T-helper 2 cell treated with Interferon-gamma antibody and Interleukin-4, amounts not matched to agents 100 ng/mL and 5 ng/mL, for 36 hours (primary cell): ENCODE data around the gene GRIK4. TPM values are rescaled to one million over a fixed set of nuclear protein-coding genes. Genes with fewer than 3 reads are reported as not detected.

Experiments used
- intact Hi-C: fragments of 100-400 bp; cut with micrococcal nuclease; formaldehyde crosslinking; loops from one replicate; pipeline ENCODE4 v1.15.1; 2023
- total RNA-seq: library from RNA; stranded (reverse); gene quantifications from 2 replicates; pipeline ENCODE4 v1.2.3, GENCODE V29; 2022

The GRIK4 gene
- total RNA-seq, 1 donor from 2014 or later: not detected

DNA sequence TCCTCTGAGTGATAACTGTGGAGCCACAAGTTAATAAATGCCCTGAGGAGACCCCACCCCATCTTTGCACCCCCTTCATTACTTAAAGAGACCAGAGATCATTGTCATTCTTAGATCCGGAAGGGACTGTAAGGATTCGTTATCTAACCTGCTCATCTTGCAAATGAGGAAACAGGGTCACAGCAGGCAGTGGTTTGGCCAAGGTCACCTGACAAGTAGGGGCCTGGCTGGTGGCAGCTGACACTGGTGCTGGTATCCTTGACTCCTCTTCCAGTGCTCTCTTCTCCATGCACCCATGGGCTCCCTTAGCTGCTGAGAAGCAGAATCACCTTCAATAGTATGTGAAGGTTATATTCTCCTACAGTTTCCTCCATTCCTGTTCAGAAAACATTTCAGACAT lies 151.6 kb downstream of the GRIK4 start:
- intact Hi-C loops: no loop called here

GRCh38 chr11:120666121-120666639 lies 154.6 kb downstream of the GRIK4 start:
- intact Hi-C loops: no loop called here

DNA sequence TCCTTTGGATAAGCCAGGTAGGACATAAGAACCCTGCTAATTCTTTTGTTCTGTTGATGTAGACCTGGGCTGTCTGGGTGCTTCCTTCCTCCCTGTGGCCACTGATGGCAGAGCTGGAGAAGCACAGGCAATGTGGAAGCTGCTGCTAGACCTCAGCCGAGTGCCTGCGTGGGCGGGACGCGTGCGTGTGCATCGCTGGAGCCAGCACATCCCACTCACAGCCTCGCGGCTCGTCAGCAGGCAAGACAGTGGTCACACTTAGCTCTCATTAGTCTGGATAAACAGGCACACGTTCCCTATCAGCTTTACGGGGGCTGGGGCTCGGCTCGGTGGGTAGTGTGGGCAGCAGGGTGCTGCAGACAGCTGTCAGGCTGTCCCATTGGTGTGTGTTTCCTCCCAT lies 155.7 kb downstream of the GRIK4 start:
- intact Hi-C loops: no loop called here

DNA sequence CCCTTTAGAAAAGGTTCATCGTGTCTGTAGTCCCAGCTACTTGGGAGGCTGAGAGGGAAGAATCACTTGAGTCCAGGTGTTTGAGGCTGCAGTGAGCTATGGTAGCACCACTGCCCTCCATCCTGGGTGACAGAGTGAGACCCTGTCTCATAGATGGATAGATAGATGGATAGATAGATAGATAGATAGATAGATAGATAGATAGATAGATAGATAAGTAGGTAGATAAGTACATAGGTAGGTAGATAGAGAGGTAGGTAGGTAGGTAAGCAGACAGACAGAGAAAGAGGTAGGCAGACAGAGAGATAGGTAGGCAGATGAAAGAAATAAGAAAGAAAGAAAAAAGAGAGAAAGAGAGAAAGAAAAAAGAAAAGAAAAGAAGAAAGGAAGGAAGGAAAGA lies 156.4 kb downstream of the GRIK4 start:
- intact Hi-C loops: no loop called here

DNA sequence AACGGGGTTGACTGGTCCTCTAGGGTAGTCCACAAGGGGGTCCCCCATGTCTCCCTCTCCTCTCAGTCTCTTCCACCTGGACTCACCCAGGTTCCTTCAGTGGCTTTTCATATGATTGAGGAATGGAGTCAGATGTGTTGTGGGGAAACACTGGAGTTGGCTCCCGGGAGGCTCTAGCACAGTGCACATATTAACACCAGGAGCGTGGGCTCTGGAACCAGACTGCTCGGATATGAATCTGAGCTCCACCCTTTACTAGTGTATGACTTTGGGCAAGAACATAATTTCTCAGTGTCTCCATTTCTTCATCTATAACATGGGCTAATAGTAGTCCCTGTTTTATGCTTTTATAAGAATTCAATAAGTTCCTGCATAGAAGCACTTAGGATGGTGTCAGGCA lies 157.0 kb downstream of the GRIK4 start:
- intact Hi-C loops: no loop called here

GRCh38 chr11:120674542-120674941 lies 163.0 kb downstream of the GRIK4 start:
- intact Hi-C loops: no loop called here

GRCh38 chr11:120675171-120675570 lies 163.6 kb downstream of the GRIK4 start:
- intact Hi-C loops: no loop called here

- intact Hi-C loops: no loop called here
Observed at GRCh38 chr11:120676991-120677390, 165.4 kb downstream of the GRIK4 start.

DNA sequence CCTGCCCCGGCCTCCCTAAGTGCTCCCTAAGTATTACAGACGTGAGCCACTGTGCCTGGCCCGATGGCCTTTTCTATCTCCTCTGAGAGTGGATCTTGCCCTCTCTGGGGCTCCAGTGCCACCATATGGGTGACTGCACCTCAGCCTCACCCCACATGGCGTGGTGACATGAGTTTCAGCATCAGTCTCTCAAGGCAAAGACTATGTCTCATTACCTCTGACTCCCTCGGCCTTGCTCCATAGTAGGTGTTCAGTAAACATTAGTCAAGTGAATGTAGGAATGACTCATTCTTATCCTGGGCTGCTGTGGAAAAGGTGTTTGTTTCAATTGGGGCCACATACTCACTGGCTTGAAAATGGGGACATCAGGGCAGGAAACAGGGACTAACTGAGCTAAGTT lies 168.8 kb downstream of the GRIK4 start:
- intact Hi-C loops: no loop called here

GRCh38 chr11:120681434-120682331 lies 170.1 kb downstream of the GRIK4 start:
- intact Hi-C loops: no loop called here

DNA sequence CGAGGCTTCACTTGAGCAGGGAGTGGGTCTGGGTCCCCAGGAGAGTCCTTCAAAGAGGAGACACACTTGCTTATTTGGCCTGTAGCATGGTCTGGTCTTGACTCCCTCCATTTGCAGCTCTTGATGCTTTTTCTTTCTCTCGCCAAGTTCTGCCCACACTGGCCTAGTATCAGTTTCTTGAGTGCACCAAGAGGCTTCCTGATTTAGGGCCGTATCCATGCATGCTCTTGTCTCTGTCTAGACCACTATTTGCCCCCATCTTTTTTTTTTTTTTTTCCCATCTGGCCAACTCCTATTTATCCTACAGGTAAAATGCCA lies 170.7 kb downstream of the GRIK4 start:
- intact Hi-C loops: no loop called here

GRCh38 chr11:120682866-120683265 lies 171.3 kb downstream of the GRIK4 start:
- intact Hi-C loops: no loop called here

DNA sequence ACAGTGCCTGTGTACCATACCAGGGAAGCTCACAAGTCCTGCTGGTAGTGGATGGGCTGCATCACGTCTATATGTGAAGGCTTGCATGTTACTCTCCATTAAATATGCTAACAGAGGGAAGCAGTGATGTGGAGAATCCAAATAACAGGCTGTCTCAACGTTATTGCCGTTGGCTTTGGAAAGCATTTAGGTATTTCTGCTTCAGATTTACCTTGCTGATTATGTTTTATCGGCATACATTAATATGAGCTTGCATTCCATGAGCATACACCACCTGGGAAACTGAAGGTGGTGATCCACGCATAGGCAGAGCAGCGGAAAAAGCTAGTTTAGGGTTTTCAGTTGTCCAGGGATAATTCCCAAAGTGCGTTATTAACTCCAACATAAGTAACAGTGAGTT lies 175.0 kb downstream of the GRIK4 start:
- intact Hi-C loops: no loop called here

GRCh38 chr11:120688163-120688562 lies 176.6 kb downstream of the GRIK4 start:
- intact Hi-C loops: no loop called here

DNA sequence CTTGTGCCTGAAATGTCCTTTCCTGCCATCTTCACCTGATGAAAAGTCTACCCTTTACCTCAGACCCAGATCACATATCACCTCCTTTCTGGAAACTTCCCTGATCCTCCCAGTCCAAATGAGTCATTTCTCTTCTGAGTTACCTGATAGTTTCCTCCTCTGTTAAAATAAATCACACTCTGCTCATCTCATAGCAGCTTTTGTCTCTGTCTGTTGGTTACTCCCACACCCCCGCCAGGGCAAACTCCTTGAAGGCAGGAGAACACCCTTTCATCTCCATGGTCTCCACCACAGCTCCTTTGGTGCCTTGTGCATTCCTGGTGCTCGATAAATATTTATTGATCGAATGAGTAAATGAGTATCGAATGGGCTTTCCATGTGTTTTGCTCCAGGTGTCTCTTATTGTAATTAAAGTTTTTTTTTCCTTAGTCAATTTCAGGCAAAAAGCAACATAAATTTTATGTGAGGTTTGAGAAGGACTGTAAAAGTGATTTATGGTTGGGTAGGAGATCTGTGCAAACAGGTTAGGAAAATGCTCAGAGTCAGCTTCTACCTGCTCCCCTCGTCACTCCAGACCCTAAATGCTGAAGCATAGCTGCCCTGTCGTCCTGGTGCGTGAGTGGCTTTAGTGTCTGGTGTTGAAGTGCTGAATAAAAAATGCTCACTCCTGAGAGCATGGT lies 178.2 kb downstream of the GRIK4 start:
- intact Hi-C loops: no loop called here

DNA sequence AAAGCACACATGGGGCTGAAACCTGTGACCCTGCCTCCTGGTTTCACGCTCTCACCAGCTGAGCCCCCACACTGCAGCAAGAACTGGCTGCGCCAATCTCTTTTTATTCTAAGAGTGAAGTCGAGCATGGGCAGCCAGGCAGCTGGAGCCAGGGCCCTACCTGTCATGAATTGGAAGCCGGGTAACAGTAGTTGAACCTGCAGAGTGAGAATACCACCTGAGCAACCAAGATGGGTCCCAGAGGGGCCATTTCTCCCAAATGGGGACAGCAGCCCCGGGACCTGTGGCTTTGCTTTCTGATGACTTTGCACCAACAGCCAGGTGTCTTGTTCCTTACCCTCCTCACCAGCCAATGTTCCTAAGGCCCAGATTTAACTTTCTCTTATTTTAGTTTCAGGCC lies 178.9 kb downstream of the GRIK4 start:
- intact Hi-C loops: no loop called here

DNA sequence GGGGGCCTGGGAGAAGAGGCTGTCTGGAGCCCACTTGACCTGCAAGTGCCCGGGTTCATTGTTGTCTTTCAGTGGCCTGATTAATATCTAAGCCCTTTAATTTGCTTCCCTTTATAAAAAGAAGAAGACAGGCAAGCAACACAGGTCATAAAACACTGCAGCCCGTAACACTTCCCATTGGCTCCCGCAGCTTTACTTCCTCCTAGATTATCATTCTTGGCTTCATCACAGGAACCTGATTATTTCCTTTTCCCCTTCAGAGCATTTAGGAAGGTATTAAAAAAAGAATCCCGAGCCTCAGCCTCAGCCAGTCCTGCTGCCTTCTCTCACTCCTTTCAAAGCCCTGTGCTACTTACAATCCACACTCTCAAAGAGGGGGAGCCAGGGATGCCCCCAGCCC lies 183.2 kb downstream of the GRIK4 start:
- intact Hi-C loops: no loop called here

- intact Hi-C loops: no loop called here
Observed at GRCh38 chr11:120695426-120695825, 183.9 kb downstream of the GRIK4 start.

DNA sequence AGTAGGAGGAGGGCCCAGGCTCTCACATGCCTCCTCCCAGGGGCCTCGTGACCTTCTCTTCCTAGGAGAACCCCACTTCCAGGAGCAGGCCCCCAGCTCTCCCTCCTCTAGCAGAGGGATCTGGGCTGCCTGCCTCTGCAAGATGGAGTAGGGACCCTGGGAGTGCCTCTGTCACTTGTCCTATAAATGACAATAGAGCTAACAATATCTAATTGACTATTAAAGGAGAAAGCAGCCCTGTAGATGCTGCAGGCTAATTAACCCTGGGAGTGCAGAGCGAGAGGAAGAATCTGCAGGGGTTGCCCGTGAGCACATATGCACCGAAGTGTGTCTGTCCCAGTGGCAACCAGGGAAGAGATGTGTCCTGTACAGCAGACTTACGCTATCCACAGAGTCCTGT lies 184.4 kb downstream of the GRIK4 start:
- intact Hi-C loops: no loop called here

GRCh38 chr11:120696597-120697218 lies 185.2 kb downstream of the GRIK4 start:
- intact Hi-C loops: no loop called here

GRCh38 chr11:120698918-120699317 lies 187.4 kb downstream of the GRIK4 start:
- intact Hi-C loops: no loop called here

GRCh38 chr11:120702656-120703055 lies 191.1 kb downstream of the GRIK4 start:
- intact Hi-C loops: no loop called here
